Thoracic aorta (tissue), 2 donors: ENCODE measurements around the gene C21orf58. TPM values are rescaled to one million over a fixed set of nuclear protein-coding genes. Genes with fewer than 3 reads are reported as not detected.

Experiments
- ATAC-seq: fragments of 150-250 bp; one replicate; pipeline ENCODE4 v1.8.0; 2017; ENCODE audit warnings: low read depth; ENCODE audit not compliant: insufficient number of reproducible peaks, low FRiP score
- DNase-seq: peaks from one replicate; pipeline ENCODE4 v3.0.0-alpha.2; 2020; ENCODE audit warnings: low spot score
- H3K27ac ChIP-seq, 2 donors: fragments of 200-600 bp; sonication (generic); 1 replicate in 1 of 2; 2 replicates in 1 of 2; pipeline ENCODE4 v1.5.1; 2016; ENCODE audit warnings: mild to moderate bottlenecking in 2 of 2, moderate library complexity in 2 of 2
- H3K27me3 ChIP-seq: fragments of 200-600 bp; sonication (generic); replicated peaks from 2 replicates; pipeline ENCODE4 v1.6.0; 2016; ENCODE audit warnings: mild to moderate bottlenecking; ENCODE audit not compliant: insufficient read depth
- H3K36me3 ChIP-seq: fragments of 200-600 bp; sonication (generic); one replicate; pipeline ENCODE4 v1.5.1; 2016
- H3K4me1 ChIP-seq, 2 donors: fragments of 200-600 bp; sonication (generic); 1 replicate in 1 of 2; 2 replicates in 1 of 2; pipeline versions ENCODE4 v1.5.1 to v1.6.0; 2016; ENCODE audit warnings: low read depth in 2 of 2, mild to moderate bottlenecking in 1 of 2; ENCODE audit not compliant: control insufficient read depth in 1 of 2
- H3K4me3 ChIP-seq: fragments of 200-600 bp; sonication (generic); 2 replicates; pipeline ENCODE4 v1.5.1; 2016; ENCODE audit warnings: mild to moderate bottlenecking
- H3K9me3 ChIP-seq: fragments of 200-600 bp; sonication (generic); 2 replicates; pipeline ENCODE4 v1.5.1; 2016
- total RNA-seq, 2 donors: library from RNA; depleted of rRNA; stranded (reverse); fragments of >200 nt; gene quantifications; one replicate each; pipeline versions ENCODE4 v1.1.0 to v1.2.3, GENCODE V29; 2016
- TF ChIP-seq, protein P1 (sequence below): fragments of 200-600 bp; sonication (generic); IDR thresholded peaks from one replicate; pipeline ENCODE4 v1.5.1; 2019; ENCODE audit warnings: antibody characterized with exemption

Gene C21orf58
- total RNA-seq, 2 donors from 2014 or later = 0.81 to 3.2 TPM

DNA sequence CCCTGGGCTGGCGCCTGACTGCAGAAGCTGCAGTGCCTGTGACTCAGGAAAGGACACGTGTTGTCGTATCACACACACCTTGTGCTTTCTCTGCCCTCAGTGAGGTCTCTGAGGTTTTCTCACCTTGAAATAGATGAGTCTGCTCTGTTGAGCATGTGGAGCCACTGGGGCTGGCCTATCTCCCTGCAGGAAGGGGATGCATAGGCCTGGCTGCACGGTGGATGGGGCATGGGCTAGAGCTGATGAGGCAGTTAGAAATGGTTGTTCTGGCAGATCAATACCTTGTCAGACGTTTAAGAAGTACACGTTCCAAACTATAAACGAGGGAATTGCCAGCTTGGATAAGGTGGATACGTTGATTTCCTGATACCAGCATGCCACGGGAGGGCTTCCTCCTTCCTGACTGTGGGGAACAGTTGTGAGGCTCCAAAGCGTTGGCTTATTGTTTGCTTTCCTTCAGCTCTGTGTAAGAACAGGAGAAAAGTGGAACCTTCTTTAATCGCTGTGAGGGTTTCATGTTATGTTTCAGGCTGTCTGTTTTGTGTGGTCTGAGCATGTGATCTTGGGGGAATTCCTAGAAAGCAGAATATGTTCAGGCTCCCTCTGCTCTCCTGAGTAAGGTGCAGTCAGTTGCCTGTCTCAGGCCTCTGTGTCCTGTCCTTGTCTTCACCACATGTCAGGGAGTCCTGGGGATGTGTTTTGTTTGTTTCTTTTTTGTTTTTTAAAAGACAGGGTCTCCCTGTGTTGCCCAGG, 45.0 kb upstream of the C21orf58 start:
- Histone ChIP-seq H3K4me1 (no peaks in the 10 kb centered on the region), H3K27me3 (no peaks in the 10 kb centered on the region), H3K9me3 (no peaks in the 10 kb centered on the region), H3K36me3 (peaks cover 39% of the 10 kb centered on the region), H3K27ac (no peak overlapping the region), H3K4me3 (no peak overlapping the region)
- TF ChIP-seq, protein P1, sequence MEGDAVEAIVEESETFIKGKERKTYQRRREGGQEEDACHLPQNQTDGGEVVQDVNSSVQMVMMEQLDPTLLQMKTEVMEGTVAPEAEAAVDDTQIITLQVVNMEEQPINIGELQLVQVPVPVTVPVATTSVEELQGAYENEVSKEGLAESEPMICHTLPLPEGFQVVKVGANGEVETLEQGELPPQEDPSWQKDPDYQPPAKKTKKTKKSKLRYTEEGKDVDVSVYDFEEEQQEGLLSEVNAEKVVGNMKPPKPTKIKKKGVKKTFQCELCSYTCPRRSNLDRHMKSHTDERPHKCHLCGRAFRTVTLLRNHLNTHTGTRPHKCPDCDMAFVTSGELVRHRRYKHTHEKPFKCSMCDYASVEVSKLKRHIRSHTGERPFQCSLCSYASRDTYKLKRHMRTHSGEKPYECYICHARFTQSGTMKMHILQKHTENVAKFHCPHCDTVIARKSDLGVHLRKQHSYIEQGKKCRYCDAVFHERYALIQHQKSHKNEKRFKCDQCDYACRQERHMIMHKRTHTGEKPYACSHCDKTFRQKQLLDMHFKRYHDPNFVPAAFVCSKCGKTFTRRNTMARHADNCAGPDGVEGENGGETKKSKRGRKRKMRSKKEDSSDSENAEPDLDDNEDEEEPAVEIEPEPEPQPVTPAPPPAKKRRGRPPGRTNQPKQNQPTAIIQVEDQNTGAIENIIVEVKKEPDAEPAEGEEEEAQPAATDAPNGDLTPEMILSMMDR = no peak
- ATAC-seq (no peak), DNase-seq (no peak)

DNA sequence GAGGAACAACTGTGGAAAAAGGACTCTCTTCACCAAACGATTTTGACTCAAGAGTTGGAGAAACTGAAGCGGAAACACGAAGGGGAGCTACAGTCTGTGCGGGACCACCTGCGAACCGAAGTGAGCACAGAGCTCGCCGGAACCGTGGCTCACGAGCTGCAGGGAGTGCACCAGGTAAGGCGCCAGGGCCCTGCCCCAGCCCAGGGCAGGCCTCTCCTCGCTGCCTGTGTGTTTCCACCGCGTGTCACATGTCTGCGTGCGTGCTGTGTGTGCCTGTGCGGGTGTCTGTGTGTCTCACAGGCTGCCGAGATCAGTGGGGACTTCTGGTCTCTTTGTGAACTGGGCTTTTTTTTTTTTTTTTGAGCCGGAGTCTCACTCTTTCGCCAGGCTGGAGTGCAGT, 43.3 kb upstream of the C21orf58 start:
- no peaks in the 10 kb centered on the region for H3K9me3 ChIP-seq
- ATAC-seq = no peak
- H3K4me3 ChIP-seq = no peak overlapping the region
- H3K4me1 ChIP-seq = no peaks in the 10 kb centered on the region
- H3K27me3 ChIP-seq = no peaks in the 10 kb centered on the region
- DNase-seq = no peak
- H3K36me3 ChIP-seq = peaks cover 45% of the 10 kb centered on the region
- TF ChIP-seq, protein P1 = no peak
- no peak overlapping the region for H3K27ac ChIP-seq

DNA sequence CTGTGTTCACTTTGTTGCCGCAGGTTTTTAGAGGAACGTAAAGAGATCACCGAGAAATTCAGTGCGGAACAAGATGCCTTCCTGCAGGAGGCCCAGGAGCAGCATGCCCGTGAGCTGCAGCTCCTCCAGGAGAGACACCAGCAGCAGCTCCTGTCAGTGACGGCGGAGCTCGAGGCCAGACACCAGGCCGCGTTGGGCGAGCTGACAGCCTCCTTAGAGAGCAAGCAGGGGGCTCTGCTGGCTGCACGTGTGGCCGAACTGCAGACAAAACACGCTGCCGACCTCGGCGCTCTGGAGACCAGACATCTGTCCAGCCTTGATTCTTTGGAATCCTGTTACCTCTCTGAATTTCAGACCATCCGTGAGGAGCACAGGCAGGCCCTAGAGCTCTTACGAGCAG, 42.9 kb upstream of the C21orf58 start:
- Histone ChIP-seq H3K36me3 (peaks cover 44% of the 10 kb centered on the region), H3K4me1 (no peaks in the 10 kb centered on the region), H3K27ac (no peak overlapping the region), H3K4me3 (no peak overlapping the region), H3K27me3 (no peaks in the 10 kb centered on the region), H3K9me3 (no peaks in the 10 kb centered on the region)
- ATAC-seq (no peak), DNase-seq (no peak)
- TF ChIP-seq, protein P1 = no peak

DNA sequence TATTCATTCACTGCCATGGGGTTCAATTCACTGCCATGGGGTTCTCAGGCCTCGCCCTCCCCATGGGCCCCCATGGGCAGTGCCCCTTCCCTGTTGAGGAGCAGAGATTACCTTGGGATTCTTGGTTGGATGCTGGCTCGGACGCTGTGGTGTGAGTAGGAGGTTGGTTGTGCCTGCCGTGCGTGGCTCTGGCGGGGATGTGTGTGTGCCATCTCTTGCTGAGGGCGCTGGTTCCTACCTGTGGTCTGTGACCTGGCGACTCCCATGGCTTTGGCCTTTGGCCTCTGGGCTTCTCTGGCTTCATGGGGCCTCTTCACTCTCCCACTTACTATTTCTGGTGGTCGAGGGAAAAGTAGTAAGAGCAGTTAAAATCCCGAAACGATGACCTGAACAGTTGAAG, 42.4 kb upstream of the C21orf58 start:
- no peak for ATAC-seq

DNA sequence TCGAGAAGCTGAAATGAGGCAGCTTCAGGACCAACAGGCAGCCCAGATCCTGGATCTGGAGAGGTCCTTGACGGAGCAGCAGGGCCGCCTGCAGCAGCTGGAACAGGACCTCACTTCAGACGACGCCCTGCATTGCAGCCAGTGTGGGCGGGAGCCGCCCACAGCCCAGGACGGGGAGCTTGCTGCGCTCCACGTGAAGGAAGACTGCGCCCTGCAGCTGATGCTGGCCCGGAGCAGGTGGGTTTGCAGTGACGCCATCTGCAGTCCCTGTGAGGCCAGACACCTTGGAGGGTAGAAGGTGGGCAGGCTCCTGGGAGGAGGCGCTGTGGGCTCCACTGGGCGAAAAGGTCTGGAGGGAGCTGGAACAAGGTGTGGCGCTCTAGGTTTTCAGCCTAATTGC, 40.0 kb upstream of the C21orf58 start:
- TF ChIP-seq, protein P1 = no peak
- DNase-seq = no peak
- H3K36me3 ChIP-seq = peaks cover 44% of the 10 kb centered on the region

More for the DNA sequence above, 42.4 kb upstream of the C21orf58 start:
- TF ChIP-seq, protein P1 = no peak
- no peaks in the 10 kb centered on the region for H3K9me3 ChIP-seq
- H3K36me3 ChIP-seq = peaks cover 40% of the 10 kb centered on the region
- no peak for DNase-seq
- H3K4me1 ChIP-seq = no peaks in the 10 kb centered on the region
- no peaks in the 10 kb centered on the region for H3K27me3 ChIP-seq
- H3K4me3 ChIP-seq = no peak overlapping the region
- no peak overlapping the region for H3K27ac ChIP-seq

More for the DNA sequence above, 40.0 kb upstream of the C21orf58 start:
- no peaks in the 10 kb centered on the region for H3K9me3 ChIP-seq
- H3K4me1 ChIP-seq = no peaks in the 10 kb centered on the region
- no peak overlapping the region for H3K4me3 ChIP-seq
- ATAC-seq = no peak
- no peak overlapping the region for H3K27ac ChIP-seq
- no peaks in the 10 kb centered on the region for H3K27me3 ChIP-seq
